ENCODE measurements around the gene PSMD9. TPM values are rescaled to one million over a fixed set of nuclear protein-coding genes. Genes with fewer than 3 reads are reported as not detected.
"Not testable (repeated sequence)": the region's sequence is repeated elsewhere in the genome, so short reads cannot be mapped to it uniquely, and the experiment has no call there.

PSMD9 gene
- total and polyA plus RNA-seq, 2 experiments from 2014 or later = 106 to 114 TPM

GRCh38 chr12:121888083-121888477, 510 bp upstream of the PSMD9 start:
- no peak for DNase-seq (ENCODE audit: low spot score)
- WGBS (ENCODE audit: low lambda C conversion rate, missing lambda C conversion rate) = 76% methylated on average over 6 of the region's 6 CpGs
- H3K27ac ChIP-seq = peak overlapping the region; percentile 56

GRCh38 chr12:121889274-121889624, 659 bp downstream of the PSMD9 start:
- WGBS (ENCODE audit: low lambda C conversion rate, missing lambda C conversion rate) = 8% methylated on average over 7 of the region's 7 CpGs
- H4K20me1 ChIP-seq (ENCODE audit: insufficient read depth, poor library complexity, severe bottlenecking) = peaks cover 10% of the 10 kb centered on the region
- peak overlapping the region; percentile 95 for H3K27ac ChIP-seq
- DNase-seq (ENCODE audit: low spot score) = no peak
- H3K27me3 ChIP-seq = no peaks in the 10 kb centered on the region
- peak overlapping the region; percentile 31 for H2AFZ ChIP-seq
- peak overlapping the region; percentile 75 for H3K4me3 ChIP-seq
- H3K79me2 ChIP-seq = peaks cover 43% of the 10 kb centered on the region
- H3K36me3 ChIP-seq (replicated peaks; ENCODE audit: insufficient read depth, low read depth) = no peaks in the 10 kb centered on the region
- TF ChIP-seq EZH2 (IDR thresholded peaks at IDR 0.05; ENCODE audit: borderline replicate concordance) (no peak), CTCF (IDR thresholded peaks at IDR 0.05; ENCODE audit: poor library complexity) (no peak), EZH2phosphoT487 (IDR thresholded peaks at IDR 0.05; ENCODE audit: low read depth, severe bottlenecking, unreplicated experiment) (no peak)
- no peaks in the 10 kb centered on the region for H3K9me3 ChIP-seq (ENCODE audit: low read depth)
- peak overlapping the region; percentile 81 for H3K4me2 ChIP-seq
- H3K9me2 ChIP-seq (replicated peaks; ENCODE audit: insufficient read depth) = no peaks in the 10 kb centered on the region
- peaks cover 26% of the 10 kb centered on the region for H3K4me1 ChIP-seq (ENCODE audit: insufficient read depth)

More at GRCh38 chr12:121888083-121888477, 510 bp upstream of the PSMD9 start:
- H3K4me1 ChIP-seq (ENCODE audit: insufficient read depth) = peaks cover 16% of the 10 kb centered on the region
- peaks cover 34% of the 10 kb centered on the region for H3K79me2 ChIP-seq
- no peaks in the 10 kb centered on the region for H3K9me2 ChIP-seq (replicated peaks; ENCODE audit: insufficient read depth)
- peak overlapping the region; percentile 62 for H2AFZ ChIP-seq
- H3K27me3 ChIP-seq = no peaks in the 10 kb centered on the region
- TF ChIP-seq CTCF (IDR thresholded peaks at IDR 0.05; ENCODE audit: poor library complexity) = no peak
- no peak for TF ChIP-seq EZH2 (IDR thresholded peaks at IDR 0.05; ENCODE audit: borderline replicate concordance)
- TF ChIP-seq EZH2phosphoT487 (IDR thresholded peaks at IDR 0.05; ENCODE audit: low read depth, severe bottlenecking, unreplicated experiment) = no peak
- no peaks in the 10 kb centered on the region for H3K9me3 ChIP-seq (ENCODE audit: low read depth)
- H3K4me3 ChIP-seq = peak overlapping the region; percentile 10
- peaks cover 2% of the 10 kb centered on the region for H4K20me1 ChIP-seq (ENCODE audit: insufficient read depth, poor library complexity, severe bottlenecking)
- peak overlapping the region; percentile 70 for H3K4me2 ChIP-seq
- H3K36me3 ChIP-seq (replicated peaks; ENCODE audit: insufficient read depth, low read depth) = no peaks in the 10 kb centered on the region

- Histone ChIP-seq H3K4me2 (peak overlapping the region; percentile 81), H3K4me1 (ENCODE audit: insufficient read depth) (peaks cover 29% of the 10 kb centered on the region), H3K27ac (peak overlapping the region; percentile 95), H3K79me2 (peaks cover 46% of the 10 kb centered on the region), H4K20me1 (ENCODE audit: insufficient read depth, poor library complexity, severe bottlenecking) (peaks cover 13% of the 10 kb centered on the region), H3K4me3 (peak overlapping the region; percentile 75)
- H3K9me2 ChIP-seq (replicated peaks; ENCODE audit: insufficient read depth); H3K9me3 ChIP-seq (ENCODE audit: low read depth); H2AFZ ChIP-seq; DNase-seq (ENCODE audit: low spot score); H3K36me3 ChIP-seq (replicated peaks; ENCODE audit: insufficient read depth, low read depth); H3K27me3 ChIP-seq: not testable (repeated sequence)
- WGBS (ENCODE audit: low lambda C conversion rate, missing lambda C conversion rate) = 69% methylated on average over 6 of the region's 6 CpGs
Measured at GRCh38 chr12:121889661-121890060, 1.1 kb downstream of the PSMD9 start.

GRCh38 chr12:121892673-121893561, 4.3 kb downstream of the PSMD9 start:
- Histone ChIP-seq H4K20me1 (ENCODE audit: insufficient read depth, poor library complexity, severe bottlenecking) (peaks cover 13% of the 10 kb centered on the region), H2AFZ (no peak overlapping the region), H3K36me3 (replicated peaks; ENCODE audit: insufficient read depth, low read depth) (no peaks in the 10 kb centered on the region), H3K79me2 (peaks cover 64% of the 10 kb centered on the region), H3K27ac (peak overlapping the region; percentile 89), H3K27me3 (no peaks in the 10 kb centered on the region), H3K4me3 (no peak overlapping the region), H3K4me2 (peak overlapping the region; percentile 48), H3K9me2 (replicated peaks; ENCODE audit: insufficient read depth) (no peaks in the 10 kb centered on the region), H3K4me1 (ENCODE audit: insufficient read depth) (peaks cover 29% of the 10 kb centered on the region), H3K9me3 (ENCODE audit: low read depth) (no peaks in the 10 kb centered on the region)
- peak; percentile 51 for DNase-seq (ENCODE audit: low spot score)
- WGBS (ENCODE audit: low lambda C conversion rate, missing lambda C conversion rate) = 86% methylated on average over 13 of the region's 13 CpGs
- TF ChIP-seq EZH2 (IDR thresholded peaks at IDR 0.05; ENCODE audit: borderline replicate concordance) (no peak), CTCF (IDR thresholded peaks at IDR 0.05; ENCODE audit: poor library complexity) (no peak), EZH2phosphoT487 (IDR thresholded peaks at IDR 0.05; ENCODE audit: low read depth, severe bottlenecking, unreplicated experiment) (no peak)

Measured in hepatocyte (in vitro differentiated cells).